GM12801 (cell line): ENCODE data around the gene GPNMB.
A peak's percentile ranks its signal among the peaks of the same experiment; 100 is the strongest.

ENCODE experiments used
- TF ChIP-seq, protein P1 (sequence below): IDR thresholded peaks from one replicate; pipeline ENCODE4 v1.5.1; 2011; ENCODE audit warnings: control low read depth; ENCODE audit not compliant: insufficient read length; ENCODE audit errors: extremely low read depth

The GPNMB gene

GRCh38 chr7:23273141-23273599 is 26.6 kb downstream of the GPNMB start:
- TF ChIP-seq, protein P1, sequence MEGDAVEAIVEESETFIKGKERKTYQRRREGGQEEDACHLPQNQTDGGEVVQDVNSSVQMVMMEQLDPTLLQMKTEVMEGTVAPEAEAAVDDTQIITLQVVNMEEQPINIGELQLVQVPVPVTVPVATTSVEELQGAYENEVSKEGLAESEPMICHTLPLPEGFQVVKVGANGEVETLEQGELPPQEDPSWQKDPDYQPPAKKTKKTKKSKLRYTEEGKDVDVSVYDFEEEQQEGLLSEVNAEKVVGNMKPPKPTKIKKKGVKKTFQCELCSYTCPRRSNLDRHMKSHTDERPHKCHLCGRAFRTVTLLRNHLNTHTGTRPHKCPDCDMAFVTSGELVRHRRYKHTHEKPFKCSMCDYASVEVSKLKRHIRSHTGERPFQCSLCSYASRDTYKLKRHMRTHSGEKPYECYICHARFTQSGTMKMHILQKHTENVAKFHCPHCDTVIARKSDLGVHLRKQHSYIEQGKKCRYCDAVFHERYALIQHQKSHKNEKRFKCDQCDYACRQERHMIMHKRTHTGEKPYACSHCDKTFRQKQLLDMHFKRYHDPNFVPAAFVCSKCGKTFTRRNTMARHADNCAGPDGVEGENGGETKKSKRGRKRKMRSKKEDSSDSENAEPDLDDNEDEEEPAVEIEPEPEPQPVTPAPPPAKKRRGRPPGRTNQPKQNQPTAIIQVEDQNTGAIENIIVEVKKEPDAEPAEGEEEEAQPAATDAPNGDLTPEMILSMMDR: peak; percentile 47

DNA sequence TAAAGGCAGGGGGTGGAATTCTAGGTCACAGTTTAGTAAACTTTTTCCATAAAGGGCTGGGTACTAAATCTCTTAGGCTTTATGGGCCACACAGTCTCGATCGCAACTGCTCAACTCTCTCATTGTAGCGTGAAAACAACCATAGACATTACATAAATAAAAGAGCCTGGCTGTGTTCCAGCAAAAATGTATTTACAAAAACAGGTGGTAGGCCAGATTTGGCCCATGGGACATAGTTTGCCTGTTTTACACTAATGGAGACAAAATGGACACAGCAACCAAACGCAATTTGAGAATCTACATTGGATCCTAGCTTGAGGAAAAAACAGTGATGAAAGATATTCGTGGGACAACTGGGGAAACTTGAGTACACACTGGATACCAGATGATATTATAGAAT is 29.3 kb downstream of the GPNMB start:
- TF ChIP-seq, protein P1: no peak

DNA sequence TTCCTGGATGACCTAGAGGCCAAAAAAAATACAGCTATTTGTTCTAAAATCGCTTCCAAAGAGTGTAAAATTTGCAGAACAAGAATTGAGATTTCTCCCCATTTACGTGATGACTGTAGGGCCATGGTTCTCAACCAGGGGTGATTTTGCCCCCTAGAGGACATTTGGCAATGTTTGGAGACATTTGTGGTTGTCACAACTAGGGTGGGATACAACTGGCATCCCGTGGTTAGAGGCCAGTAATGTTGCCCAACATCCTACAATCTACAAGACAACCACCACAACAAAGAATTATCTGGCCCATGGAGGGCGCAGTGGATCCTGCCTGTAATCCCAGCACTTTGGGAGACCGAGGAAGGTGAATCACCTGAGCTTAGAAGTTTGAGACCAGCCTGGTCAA is 29.8 kb downstream of the GPNMB start:
- TF ChIP-seq, protein P1: no peak

- TF ChIP-seq, protein P1: no peak
These were observed 30.4 kb downstream of the GPNMB start for GRCh38 chr7:23276947-23277346.

DNA sequence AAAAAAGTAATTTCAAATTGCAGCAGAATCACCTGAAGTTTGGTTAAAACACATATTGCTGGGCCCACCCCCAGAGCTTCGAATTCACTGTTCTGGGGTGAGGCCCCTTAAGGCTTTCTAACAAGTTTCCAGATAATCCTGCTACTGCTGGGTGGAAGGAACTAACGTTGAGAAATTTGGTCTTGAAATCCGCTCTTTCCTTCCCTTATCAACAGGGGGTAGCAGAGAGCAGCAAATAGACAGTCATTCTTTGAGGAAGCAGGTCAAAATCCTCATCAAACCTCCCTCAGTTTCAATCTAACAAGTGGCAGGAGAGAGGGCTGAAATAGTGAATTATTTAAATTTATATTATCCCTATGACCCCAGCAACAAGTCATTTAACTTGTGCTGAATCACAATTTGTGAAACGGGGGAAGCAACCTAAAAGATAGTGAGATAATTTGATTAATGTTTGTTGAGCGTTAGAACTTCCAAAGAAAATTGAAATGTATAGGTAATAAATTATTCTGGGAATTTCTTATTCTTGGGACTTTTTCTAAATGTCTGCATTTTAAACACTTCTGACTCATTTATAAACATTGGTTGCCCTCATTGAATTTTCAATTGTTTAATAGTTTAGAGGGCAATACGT is 30.9 kb downstream of the GPNMB start:
- TF ChIP-seq, protein P1: no peak

- TF ChIP-seq, protein P1: no peak
These were observed 33.4 kb downstream of the GPNMB start for GRCh38 chr7:23279819-23280525.

DNA sequence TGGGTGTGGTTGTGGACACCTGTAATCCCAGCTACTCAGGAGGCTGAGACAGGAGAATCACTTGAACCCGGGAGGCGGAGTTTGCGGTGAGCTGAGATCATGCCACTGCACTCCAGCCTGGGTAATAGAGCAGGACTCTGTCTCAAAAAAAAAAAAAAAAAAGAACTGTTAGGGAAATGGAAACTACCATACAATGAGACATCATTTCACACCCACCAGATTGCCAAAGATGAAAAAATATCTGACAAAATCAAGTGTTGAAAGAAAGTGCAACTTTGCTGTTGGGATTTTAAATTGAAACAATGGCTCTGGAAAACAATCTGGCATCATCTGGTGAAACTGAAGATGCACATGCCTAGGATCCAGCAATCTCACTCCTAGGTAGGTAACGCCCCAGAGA is 36.5 kb downstream of the GPNMB start:
- TF ChIP-seq, protein P1: no peak
